ENCODE results near the gene QRFPR.
"Not testable (repeated sequence)": the region's sequence is repeated elsewhere in the genome, so short reads cannot be mapped to it uniquely, and the experiment has no call there.

QRFPR gene

DNA sequence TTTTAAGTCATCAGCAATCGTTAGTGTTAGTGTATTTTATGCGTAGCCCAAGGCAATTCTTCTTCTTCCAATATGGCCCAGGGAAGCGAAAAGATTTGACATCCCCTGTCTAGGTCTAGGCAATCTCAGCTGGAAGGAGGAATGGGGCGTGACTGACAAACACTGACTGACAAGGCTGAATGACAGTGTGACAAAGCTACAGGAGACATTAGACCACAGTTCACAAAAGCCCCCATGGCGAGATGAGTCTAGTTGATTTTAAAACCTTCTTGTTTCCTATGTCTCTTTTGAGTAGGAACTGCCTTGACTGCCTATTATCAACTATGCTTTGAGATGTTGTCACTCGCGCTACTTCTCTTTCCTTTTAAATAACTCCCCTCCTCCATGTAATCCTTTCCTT, 42.3 kb downstream of the QRFPR start:
- no peak for DNase-seq

GRCh38 chr4:121336706-121337105, 44.1 kb downstream of the QRFPR start:
- no peak for DNase-seq

GRCh38 chr4:121330180-121330665, 50.6 kb downstream of the QRFPR start:
- no peak for DNase-seq

DNA sequence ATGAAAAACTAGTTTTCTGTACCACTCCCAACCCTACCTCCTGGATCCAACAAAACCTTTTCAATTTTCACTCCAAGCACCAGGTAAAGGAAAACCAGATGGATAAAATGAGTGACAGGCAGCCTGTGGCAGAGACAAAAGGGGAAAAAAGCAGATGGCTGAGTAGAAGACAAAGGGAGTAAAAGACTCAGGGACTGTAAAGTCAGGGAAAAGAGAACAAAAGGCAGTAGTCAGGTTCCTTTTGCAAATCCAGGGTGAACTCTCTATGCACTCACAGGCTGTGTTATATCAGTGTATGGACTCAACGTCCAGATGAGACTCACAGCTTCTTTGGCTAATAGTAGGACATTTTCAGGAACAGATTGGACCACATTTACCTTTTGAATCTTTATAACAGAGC, 54.2 kb downstream of the QRFPR start:
- no peak for DNase-seq

DNA sequence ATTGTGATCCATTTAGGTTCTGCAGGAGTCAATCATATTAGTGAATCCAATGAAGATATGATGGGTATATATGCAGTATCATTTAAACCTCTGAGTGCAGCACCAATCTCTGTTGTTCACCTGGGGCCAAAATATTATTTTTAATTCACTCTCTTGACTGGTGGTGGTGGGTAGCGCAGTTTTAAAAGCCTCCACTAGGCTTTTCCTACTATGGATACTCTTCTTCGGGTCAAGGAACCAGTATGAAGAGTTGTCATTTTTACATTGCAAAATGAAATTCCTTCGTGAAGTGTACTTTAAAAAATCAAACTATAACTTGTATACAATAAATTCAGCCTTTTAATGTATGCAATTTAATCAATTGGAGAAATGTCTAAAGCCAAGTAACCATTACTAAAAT, 56.5 kb downstream of the QRFPR start:
- DNase-seq = no peak

- DNase-seq = no peak
Observed at GRCh38 chr4:121321466-121321865, 59.4 kb downstream of the QRFPR start.

GRCh38 chr4:121316091-121316490, 64.7 kb downstream of the QRFPR start:
- DNase-seq = no peak

DNA sequence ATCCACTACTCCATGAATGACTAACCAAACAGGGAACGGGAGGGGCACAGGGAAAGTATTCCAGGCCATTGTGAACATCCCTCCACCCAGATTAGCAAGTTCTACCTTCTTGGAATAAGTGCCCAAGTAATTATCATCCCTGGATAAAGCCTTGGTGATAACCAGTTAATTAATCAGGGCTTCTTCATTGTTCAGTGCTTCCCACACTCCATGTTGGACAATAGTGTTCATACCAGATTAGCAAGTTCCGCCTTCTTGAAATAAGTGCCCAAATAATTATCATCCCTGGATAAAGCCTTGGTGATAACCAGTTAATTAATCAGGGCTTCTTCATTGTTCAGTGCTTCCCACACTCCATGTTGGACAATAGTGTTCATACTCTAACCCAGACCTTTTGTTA, 67.4 kb downstream of the QRFPR start:
- DNase-seq = not testable (repeated sequence)

DNA sequence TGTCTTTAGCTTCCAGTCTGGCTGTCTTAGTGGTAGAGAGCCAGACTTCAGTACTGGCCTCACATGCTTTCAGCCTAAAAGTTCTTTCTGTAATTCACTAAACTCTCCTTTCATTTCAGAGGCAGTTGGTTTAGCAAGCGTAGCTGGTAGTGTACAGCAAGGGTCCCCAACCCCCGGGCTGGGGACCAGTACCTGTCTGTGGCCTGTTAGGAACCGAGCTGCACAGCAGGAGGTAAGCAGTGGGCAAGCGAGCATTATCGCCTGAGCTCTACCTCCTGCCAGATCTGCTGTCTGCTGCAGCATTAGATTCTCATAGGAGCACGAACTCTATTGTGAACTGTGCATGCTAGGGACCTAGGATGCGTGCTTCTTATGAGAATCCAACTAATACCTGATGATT, 72.0 kb downstream of the QRFPR start:
- DNase-seq = no peak

- DNase-seq = no peak
Observed at GRCh38 chr4:121308328-121308663, 72.5 kb downstream of the QRFPR start.

DNA sequence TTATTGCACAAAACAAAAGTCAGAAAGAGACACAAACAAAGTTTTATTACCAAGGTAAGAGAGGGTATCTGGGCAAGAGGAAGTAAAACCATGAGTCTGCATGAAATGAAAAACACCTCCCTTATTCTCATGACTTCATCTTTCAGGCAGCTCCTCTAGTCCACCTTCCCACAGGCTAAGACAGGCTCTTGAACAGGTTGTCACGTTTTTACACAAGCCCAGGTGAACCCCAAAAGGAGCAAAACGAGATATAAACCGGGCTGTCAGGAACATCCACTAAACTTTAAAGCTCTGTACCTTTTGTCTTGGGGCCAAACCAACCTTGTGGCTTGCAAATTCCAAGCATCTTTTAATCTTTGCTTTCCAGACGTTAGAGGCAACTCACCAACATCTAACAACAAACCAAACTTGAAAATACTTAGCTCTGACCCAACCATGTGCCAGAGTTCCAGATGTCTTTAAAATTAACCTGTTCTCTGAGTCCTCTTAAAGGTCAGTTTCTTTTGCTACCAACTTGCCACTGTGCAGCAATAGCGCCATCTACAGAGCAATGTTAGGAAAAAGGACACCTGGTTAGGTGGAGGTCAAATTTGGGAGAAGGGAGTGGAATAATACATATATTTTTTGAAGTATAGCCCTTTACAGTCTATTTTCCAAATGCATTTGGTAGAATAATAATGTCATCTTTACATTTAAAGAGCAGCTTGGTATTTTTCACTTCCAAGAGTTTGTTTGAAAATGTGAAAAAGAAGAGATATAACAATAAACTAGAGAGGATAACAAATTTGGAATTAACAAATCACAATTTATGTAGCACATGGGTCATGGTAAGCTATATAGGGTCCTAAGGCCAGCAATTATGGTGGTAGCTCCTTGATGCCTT, 73.1 kb downstream of the QRFPR start:
- DNase-seq = no peak

GRCh38 chr4:121306931-121307330, 73.9 kb downstream of the QRFPR start:
- DNase-seq = no peak

GRCh38 chr4:121304893-121305292, 75.9 kb downstream of the QRFPR start:
- no peak for DNase-seq

- no peak for DNase-seq
Observed at GRCh38 chr4:121299367-121299766, 81.5 kb downstream of the QRFPR start.

- no peak for DNase-seq
Observed at GRCh38 chr4:121283319-121283718, 97.5 kb downstream of the QRFPR start.

DNA sequence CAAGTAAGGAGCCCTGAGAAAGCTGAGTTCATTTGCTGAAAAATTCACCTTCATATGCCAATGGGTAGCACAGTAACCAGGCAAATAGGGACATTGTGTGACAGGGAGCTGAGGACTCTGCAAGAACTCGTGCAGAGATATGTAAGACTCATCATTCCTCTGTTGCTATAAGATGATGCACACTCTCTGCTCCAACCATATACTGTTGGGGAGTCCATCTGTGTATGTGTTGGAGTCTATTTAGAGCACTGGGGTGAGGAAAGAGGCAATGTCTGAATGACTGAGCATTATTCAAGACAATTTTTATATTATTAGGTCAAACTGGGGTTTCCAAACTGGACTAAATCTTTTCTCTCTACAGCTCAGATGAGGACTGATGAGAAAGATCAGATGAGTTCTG, 100.4 kb downstream of the QRFPR start:
- DNase-seq = no peak

DNA sequence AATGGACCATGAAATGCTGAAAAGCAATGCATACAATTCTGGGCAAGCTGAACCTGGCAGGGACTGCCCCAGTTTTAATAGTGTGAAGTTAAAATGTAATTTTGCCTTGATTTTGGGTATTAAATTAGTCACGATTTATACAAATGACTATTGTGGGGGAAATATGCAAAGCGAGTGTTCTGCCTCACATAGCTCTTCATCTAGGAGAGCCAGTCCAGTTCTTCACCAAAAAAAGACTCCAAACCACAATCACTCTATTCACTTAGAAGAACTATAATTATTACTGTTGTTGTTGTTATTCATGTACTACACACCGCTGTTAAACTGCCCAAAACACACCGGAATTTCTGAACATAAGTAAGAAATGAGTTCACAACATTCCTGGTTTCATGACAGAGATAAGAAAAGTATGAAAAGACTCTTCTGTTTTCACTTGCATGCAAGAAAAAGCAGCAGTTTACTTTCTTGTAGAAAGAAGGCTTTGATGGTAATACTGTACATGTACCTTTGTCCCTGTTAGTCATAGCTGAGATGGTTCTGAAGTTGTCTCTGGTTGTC, 101.9 kb downstream of the QRFPR start:
- no peak for DNase-seq
